Gastroesophageal sphincter (tissue), 3 donors: ENCODE results near the gene PTPRG.

Experiments
- EP300 ChIP-seq: sonication (generic); formaldehyde crosslinking; IDR thresholded peaks from one replicate; pipeline ENCODE4 v1.6.1; 2017; ENCODE audit warnings: antibody characterized with exemption, mild to moderate bottlenecking
- POLR2A ChIP-seq, 2 donors: fragments of 450-650 bp; IDR thresholded peaks; one replicate each; pipeline ENCODE4 v1.6.1; 2017; ENCODE audit warnings: antibody characterized with exemption in 2 of 2, mild to moderate bottlenecking in 2 of 2, moderate library complexity in 1 of 2
- TF ChIP-seq, protein P1 (sequence below), 4 experiments: fragments of 200-600 bp in 2 of 4; fragments of 450-650 bp in 2 of 4; sonication (generic) in 1 of 4; IDR thresholded peaks; one replicate each; pipeline ENCODE4 v1.5.1; 2017 to 2019; ENCODE audit warnings: antibody characterized with exemption in 4 of 4, mild to moderate bottlenecking in 2 of 4, moderate library complexity in 2 of 4

DNA sequence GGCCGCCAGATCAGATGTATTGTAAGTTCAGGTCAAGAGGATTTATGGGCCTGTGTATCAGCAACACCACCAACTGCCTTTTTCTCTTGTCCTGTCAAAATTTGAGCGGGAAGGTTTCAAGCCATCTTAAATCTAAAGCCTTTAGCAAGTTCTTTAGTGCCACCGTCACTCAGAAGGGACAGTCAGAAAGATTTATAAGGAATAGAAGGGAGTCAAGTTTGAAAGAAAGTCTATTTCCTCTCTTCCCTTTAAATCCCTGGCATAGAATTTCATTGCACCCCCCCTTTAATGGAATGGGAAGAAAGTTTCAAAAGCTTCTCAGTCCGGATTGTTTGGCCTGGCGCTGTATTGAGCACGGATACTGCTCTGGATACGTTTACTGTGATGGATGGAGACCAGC is 452.6 kb downstream of the PTPRG start:
- TF ChIP-seq POLR2A (IDR thresholded peaks at IDR 0.05) (no peak), EP300 (no peak)
- TF ChIP-seq, protein P1, sequence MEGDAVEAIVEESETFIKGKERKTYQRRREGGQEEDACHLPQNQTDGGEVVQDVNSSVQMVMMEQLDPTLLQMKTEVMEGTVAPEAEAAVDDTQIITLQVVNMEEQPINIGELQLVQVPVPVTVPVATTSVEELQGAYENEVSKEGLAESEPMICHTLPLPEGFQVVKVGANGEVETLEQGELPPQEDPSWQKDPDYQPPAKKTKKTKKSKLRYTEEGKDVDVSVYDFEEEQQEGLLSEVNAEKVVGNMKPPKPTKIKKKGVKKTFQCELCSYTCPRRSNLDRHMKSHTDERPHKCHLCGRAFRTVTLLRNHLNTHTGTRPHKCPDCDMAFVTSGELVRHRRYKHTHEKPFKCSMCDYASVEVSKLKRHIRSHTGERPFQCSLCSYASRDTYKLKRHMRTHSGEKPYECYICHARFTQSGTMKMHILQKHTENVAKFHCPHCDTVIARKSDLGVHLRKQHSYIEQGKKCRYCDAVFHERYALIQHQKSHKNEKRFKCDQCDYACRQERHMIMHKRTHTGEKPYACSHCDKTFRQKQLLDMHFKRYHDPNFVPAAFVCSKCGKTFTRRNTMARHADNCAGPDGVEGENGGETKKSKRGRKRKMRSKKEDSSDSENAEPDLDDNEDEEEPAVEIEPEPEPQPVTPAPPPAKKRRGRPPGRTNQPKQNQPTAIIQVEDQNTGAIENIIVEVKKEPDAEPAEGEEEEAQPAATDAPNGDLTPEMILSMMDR (IDR thresholded peaks at IDR 0.05): no peak
